HG03558 (cell line): Measurements from ENCODE around the gene SMG7.
"Not testable (repeated sequence)": the region's sequence is repeated elsewhere in the genome, so short reads cannot be mapped to it uniquely, and the experiment has no call there.

Source experiments
- ATAC-seq: cut with Tn5 transposase; IDR thresholded peaks from one replicate; pipeline ENCODE4 v1.9.1; 2021; ENCODE audit warnings: moderate number of reproducible peaks; ENCODE audit not compliant: unreplicated experiment; ENCODE audit errors: extremely low read depth

Gene SMG7, protein sequence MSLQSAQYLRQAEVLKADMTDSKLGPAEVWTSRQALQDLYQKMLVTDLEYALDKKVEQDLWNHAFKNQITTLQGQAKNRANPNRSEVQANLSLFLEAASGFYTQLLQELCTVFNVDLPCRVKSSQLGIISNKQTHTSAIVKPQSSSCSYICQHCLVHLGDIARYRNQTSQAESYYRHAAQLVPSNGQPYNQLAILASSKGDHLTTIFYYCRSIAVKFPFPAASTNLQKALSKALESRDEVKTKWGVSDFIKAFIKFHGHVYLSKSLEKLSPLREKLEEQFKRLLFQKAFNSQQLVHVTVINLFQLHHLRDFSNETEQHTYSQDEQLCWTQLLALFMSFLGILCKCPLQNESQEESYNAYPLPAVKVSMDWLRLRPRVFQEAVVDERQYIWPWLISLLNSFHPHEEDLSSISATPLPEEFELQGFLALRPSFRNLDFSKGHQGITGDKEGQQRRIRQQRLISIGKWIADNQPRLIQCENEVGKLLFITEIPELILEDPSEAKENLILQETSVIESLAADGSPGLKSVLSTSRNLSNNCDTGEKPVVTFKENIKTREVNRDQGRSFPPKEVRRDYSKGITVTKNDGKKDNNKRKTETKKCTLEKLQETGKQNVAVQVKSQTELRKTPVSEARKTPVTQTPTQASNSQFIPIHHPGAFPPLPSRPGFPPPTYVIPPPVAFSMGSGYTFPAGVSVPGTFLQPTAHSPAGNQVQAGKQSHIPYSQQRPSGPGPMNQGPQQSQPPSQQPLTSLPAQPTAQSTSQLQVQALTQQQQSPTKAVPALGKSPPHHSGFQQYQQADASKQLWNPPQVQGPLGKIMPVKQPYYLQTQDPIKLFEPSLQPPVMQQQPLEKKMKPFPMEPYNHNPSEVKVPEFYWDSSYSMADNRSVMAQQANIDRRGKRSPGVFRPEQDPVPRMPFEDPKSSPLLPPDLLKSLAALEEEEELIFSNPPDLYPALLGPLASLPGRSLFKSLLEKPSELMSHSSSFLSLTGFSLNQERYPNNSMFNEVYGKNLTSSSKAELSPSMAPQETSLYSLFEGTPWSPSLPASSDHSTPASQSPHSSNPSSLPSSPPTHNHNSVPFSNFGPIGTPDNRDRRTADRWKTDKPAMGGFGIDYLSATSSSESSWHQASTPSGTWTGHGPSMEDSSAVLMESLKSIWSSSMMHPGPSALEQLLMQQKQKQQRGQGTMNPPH

DNA sequence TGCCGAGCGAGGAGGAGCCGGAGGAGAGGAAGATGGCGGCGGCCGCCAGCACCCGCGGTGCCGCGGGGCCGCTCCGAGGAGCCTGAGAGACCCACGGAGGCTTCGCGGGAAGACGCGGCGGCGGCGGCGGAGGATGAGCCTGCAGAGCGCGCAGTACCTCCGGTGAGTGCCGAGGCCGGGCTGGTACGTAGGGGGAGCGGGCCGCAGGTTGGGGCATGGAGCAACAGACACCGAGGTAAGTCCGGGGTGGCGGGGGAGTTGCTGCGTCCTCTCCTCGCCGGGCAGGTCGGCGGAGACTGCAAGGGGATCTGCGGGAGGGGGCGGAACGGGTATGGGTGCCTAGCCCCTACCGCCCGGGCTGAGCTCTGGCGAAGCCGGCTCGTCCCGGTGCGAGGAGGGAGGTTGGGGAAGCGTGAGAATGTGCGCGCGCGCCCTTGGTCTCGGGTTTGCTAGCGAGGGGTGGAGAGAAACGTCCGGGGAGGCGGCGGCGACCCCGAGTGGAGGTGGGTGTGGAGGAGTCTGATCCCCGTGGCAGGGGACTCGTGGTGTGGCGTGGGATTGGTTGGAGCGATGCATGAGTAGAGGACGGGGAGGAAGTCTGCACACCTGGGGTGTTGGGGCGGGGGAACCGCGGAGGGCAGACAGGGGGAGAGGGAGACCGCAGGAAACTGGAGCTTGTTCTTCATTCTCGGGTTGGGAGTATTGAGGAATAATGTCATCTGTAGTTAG, at the start of gene SMG7:
TSS of gene SMG7 (plus strand) at position 12 of the 729 bp plus-strand sequence. CDS start at position 134, 122 bp downstream.
- no peak for ATAC-seq

DNA sequence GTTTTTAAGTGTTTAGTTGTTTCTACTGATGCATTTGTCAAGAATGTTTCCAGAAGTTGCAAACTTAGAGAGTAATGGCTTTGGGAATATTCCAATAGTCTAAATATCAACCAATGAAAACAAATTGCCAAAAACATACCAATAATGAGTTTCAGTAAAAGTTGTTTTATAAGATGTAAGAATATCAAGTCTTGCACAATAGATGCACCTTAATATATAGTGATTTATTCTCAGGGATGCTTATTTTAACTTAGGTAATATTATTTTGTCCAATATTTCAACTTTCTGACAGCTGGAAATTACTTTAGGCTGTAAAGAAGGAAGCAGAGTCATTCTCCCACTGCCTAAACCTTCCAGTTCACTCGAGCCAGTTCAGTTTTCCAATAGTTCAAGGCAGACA, 48.8 kb upstream of the SMG7 start:
- no peak for ATAC-seq

GRCh38 chr1:183424691-183425090, 47.6 kb upstream of the SMG7 start:
- no peak for ATAC-seq

- not testable (repeated sequence) for ATAC-seq
These were observed 44.7 kb upstream of the SMG7 start for GRCh38 chr1:183427591-183427990.

- no peak for ATAC-seq
These were observed 40.3 kb upstream of the SMG7 start for GRCh38 chr1:183431840-183432547.

DNA sequence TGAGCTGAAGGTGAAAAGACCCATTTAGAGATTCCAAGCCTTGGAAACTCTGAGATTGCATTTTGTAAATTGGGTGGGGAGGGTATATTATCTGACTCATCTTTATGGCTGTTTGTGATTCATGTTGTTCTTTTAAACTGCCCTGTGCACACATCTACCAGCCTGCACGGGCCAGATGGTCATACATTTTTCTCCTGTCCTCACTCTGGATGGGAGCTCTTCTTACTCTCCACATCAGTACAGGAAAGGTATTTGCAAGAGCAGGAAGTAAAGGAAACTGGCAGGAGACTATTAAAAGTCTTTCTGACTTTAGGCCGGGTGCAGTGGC, 39.8 kb upstream of the SMG7 start:
- no peak for ATAC-seq

DNA sequence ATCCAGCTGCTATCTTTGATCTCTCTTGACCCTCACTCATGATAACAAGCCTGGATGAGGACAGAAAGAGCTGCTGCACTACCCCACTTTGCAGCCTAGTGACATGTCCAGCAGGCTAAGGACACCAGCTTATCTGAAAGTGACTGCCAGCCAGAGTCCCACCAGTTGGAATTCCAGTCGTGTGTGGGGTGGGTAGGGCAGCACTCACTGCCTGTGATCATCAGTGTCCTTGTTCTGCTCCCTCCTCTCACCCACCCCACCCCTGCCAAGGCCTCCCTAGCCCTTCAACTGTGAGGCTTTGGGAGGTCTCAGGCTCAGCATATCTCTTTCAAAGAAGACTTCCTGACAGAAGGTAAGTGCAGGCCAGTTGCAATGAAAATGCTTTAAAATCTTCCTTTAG, 38.6 kb upstream of the SMG7 start:
- ATAC-seq = no peak

- no peak for ATAC-seq
These were observed 36.8 kb upstream of the SMG7 start for GRCh38 chr1:183435497-183435896.

GRCh38 chr1:183438060-183438459, 34.2 kb upstream of the SMG7 start:
- ATAC-seq = no peak

- no peak for ATAC-seq
These were observed 29.3 kb upstream of the SMG7 start for GRCh38 chr1:183443011-183443410.

DNA sequence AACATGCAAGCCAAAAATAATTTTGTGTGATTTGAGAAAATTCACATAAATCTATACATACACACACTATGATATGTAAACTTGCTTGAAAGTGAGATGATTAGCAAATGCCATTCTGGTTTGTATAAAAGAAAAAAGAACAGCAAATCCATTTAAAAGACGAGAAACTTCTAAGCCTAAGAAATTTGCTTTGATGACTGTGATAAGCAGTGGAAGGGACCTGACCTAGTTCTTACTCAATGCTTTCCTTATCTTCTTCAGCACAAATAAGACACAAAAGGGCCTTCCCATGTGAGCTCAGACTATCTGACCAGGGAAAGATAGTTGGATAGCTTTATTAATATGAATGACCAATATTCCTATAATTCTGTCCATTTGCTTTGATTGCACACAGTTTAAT, 28.8 kb upstream of the SMG7 start:
- ATAC-seq = no peak

DNA sequence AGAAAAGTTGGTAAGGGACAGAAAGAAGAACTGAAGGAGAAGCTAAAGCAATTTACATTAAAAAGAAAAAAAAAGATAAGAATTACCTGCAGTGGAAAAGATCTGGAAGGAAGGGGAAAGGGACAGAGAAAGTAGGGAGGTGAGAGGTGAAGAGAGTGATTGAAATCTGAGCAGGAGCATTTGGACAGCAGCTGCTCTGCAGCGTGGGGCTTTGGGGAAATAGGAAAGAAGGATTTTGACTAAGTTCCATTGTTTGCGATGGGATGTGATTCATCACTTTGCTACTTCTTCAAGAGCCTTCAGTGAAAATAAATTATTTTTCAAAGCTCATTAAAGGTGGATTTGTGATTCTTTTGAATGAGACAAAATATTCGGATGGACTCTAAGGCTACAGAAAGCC, 28.1 kb upstream of the SMG7 start:
- no peak for ATAC-seq

DNA sequence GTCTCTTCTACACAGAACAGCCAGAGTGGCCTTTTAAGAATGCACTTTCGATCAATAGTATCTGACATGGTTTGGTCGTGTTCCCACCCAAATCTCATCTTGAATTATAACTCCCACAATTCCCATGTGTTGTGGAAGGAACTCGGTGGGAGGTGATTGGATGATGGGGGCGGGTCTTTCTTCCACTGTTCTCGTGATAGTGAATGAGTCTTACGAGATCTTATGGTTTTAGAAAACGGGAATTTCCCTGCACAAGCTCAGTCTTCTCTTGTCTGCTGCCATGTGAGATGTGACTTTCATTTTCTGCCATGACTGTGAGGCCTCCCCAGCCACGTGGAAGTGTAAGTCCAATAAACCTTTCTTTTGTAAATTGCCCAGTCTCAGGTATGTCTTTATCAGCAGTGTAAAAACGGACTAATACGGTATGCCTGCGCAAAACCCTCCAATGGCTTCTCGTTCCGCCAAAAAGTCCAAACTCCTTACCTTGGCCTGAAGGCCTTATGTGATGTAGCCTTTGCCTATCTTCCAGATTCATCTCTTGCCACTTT, 23.0 kb upstream of the SMG7 start:
- ATAC-seq = no peak

GRCh38 chr1:183450093-183450492, 22.2 kb upstream of the SMG7 start:
- ATAC-seq = no peak

- ATAC-seq = no peak
These were observed 17.9 kb upstream of the SMG7 start for GRCh38 chr1:183454377-183454776.

GRCh38 chr1:183456826-183457225, 15.5 kb upstream of the SMG7 start:
- no peak for ATAC-seq

GRCh38 chr1:183457449-183457848, 14.8 kb upstream of the SMG7 start:
- ATAC-seq = no peak

DNA sequence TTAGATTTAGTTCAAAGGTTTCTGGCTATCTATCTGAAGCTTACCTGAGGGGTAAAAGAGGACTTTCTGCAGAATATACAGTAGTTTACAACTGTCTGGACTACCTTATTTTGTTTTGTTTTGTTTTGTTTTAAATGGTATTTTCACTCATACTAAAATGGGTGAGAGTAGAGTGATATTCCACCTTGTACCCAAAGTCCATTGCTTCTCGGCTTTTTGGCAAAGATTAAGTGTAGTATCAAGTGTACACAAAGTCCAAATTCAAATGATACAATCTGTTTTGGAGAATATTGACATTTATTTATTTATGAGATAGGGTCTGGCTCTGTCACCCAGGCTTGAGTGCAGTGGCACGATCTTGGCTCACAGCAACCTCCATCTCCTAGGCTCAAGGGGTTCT, 11.7 kb upstream of the SMG7 start:
- no peak for ATAC-seq

DNA sequence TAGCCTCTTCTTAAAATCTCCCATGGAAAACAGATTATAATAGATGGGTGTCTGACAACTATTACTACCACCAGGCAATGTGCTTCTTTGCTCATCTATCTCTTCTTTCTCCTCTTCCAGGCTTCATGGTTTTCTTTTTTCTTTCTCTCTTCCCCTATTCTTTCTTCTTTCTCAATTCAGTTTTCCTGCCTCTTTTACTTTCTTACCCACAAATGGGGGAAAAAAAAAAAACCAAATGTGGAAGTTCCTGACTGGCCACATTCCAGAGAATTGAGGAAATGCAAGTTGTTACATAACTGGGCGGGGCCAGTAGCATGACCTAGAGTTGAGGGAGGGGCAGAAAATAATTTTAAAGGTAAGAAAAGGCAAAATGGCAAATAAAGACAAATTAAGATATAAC, 10.9 kb upstream of the SMG7 start:
- no peak for ATAC-seq
